ENCODE results near the gene TM4SF4. TPM values are rescaled to one million over a fixed set of nuclear protein-coding genes. Genes with fewer than 3 reads are reported as not detected.

The TM4SF4 gene
- total RNA-seq, 1 experiment from 2014 or later, result not detected

DNA sequence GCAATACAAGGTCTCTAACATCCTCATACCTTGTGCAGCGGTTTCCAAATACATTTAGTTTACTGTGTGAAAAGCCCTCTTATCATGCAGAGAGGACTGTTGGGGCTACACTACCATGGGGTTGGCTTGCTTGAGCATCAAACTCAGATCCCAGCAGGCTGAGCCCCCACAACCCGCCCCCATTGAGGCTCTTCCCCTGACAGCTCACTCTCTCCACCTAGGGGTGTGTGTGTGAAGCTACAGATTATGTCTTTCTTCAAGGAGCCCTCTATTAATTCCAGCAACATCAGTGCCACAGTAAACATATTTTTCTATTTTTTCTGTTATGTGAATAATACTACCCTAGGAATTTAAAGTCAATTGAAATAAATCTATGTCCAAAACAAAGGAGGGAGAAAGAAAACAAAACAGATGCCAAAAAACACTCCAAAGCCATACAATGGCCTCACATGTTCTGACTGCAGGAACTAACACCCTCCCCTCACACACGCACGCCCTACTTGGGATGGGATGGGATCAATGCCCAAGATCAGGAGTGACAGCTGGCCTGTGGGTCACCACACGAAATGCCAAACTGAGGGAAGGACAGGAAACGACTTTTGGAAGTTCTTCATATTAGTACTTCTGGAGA is 14.7 kb downstream of the TM4SF4 start:
- BruUV-seq (replicated peaks), result no TSS peak
- H2AFZ ChIP-seq, result no peak overlapping the region
- H3K9me2 ChIP-seq (ENCODE audit: insufficient read depth), result no peaks in the 10 kb centered on the region
- no peak for DNase-seq
- no peaks in the 10 kb centered on the region for H3K36me3 ChIP-seq (ENCODE audit: low read depth)
- H3K4me3 ChIP-seq, result no peak overlapping the region
- no peaks in the 10 kb centered on the region for H3K4me1 ChIP-seq (replicated peaks; ENCODE audit: insufficient read depth)
- H3K79me2 ChIP-seq (ENCODE audit: low read depth), result no peaks in the 10 kb centered on the region
- no peak for TF ChIP-seq EZH2 (IDR thresholded peaks at IDR 0.05; ENCODE audit: low read depth)
- TF ChIP-seq, protein P1, sequence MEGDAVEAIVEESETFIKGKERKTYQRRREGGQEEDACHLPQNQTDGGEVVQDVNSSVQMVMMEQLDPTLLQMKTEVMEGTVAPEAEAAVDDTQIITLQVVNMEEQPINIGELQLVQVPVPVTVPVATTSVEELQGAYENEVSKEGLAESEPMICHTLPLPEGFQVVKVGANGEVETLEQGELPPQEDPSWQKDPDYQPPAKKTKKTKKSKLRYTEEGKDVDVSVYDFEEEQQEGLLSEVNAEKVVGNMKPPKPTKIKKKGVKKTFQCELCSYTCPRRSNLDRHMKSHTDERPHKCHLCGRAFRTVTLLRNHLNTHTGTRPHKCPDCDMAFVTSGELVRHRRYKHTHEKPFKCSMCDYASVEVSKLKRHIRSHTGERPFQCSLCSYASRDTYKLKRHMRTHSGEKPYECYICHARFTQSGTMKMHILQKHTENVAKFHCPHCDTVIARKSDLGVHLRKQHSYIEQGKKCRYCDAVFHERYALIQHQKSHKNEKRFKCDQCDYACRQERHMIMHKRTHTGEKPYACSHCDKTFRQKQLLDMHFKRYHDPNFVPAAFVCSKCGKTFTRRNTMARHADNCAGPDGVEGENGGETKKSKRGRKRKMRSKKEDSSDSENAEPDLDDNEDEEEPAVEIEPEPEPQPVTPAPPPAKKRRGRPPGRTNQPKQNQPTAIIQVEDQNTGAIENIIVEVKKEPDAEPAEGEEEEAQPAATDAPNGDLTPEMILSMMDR (conservative IDR thresholded peaks at IDR 0.05), result peak; percentile 62
- no peaks in the 10 kb centered on the region; the same call in 1 of the 2 replicates for H3F3A ChIP-seq (ENCODE audit: insufficient read depth, low read depth)
- POLR2A ChIA-PET (ENCODE audit: unreplicated experiment), result no interaction called here
- H3K9me3 ChIP-seq (ENCODE audit: insufficient read depth, low read depth), result no peaks in the 10 kb centered on the region
- H3K27ac ChIP-seq, result no peak overlapping the region
- no peaks in the 10 kb centered on the region for H3K27me3 ChIP-seq (ENCODE audit: insufficient read depth, low read depth)
- CTCF ChIA-PET, result no interaction called here
- intact Hi-C loops (cut with micrococcal nuclease; ENCODE audit: unreplicated experiment), result loop anchor here (2.0 to 5.0 kb wide), 2 partner anchors 216 to 532 kb away; no protein-coding TSS in a partner anchor
- H3K4me2 ChIP-seq, result no peak overlapping the region
- no peaks in the 10 kb centered on the region for H4K20me1 ChIP-seq (ENCODE audit: insufficient read depth)

DNA sequence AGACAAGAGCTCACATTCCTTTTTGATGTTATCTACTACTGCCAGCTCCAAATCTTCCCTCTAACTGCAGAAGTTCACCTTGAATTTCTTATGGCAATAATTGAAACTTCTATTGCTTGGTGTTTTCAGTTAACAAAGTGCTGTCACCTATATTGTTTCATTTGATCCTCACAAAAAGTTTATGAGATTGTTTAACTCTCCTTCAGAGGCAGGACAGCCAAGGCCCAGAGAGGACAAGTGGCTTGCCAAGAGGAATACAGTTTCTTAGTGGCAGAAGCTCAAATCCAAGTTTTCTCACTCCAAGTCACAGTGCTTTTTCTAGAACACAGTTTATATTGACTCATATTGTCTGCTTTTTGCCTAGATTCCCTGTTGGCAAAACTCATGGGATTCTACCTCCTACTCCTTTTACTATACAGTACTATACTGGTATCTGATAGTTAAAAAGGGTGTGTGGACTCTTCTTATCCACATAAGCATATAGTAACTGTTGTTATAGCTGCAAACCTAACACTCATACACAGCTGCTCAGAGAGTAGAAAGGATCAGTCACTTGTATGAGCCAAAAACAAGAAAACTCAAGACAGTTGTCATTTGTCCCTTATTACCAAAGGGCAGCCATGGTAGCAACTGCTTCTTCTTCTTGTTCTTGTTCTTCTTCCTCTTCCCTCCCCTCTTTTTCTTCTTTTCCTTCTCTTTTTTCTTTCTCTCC is 15.9 kb downstream of the TM4SF4 start:
- BruUV-seq (replicated peaks), result no TSS peak
- Histone ChIP-seq H2AFZ (no peak overlapping the region; the same call in 1 of the 2 replicates), H3K4me1 (replicated peaks; ENCODE audit: insufficient read depth) (no peaks in the 10 kb centered on the region), H3K27ac (no peak overlapping the region), H3K36me3 (ENCODE audit: low read depth) (no peaks in the 10 kb centered on the region), H3F3A (ENCODE audit: insufficient read depth, low read depth) (no peaks in the 10 kb centered on the region; the same call in 1 of the 2 replicates), H3K27me3 (ENCODE audit: insufficient read depth, low read depth) (no peaks in the 10 kb centered on the region), H3K4me3 (no peak overlapping the region), H3K79me2 (ENCODE audit: low read depth) (no peaks in the 10 kb centered on the region), H3K9me3 (ENCODE audit: insufficient read depth, low read depth) (no peaks in the 10 kb centered on the region), H3K4me2 (no peak overlapping the region), H4K20me1 (ENCODE audit: insufficient read depth) (no peaks in the 10 kb centered on the region), H3K9me2 (ENCODE audit: insufficient read depth) (no peaks in the 10 kb centered on the region)
- intact Hi-C loops (cut with micrococcal nuclease; ENCODE audit: unreplicated experiment), result loop anchor here (10.0 kb wide), 1 partner anchor 734 kb away; no protein-coding TSS in a partner anchor
- POLR2A ChIA-PET (ENCODE audit: unreplicated experiment), result no interaction called here
- CTCF ChIA-PET, result interaction anchor here (0.8 kb wide), 2 partner anchors 89 to 113 kb away, joined by 3 read pairs; no protein-coding TSS in a partner anchor
- TF ChIP-seq, protein P1 (conservative IDR thresholded peaks at IDR 0.05), result no peak
- TF ChIP-seq EZH2 (IDR thresholded peaks at IDR 0.05; ENCODE audit: low read depth), result no peak
- DNase-seq, result no peak

DNA sequence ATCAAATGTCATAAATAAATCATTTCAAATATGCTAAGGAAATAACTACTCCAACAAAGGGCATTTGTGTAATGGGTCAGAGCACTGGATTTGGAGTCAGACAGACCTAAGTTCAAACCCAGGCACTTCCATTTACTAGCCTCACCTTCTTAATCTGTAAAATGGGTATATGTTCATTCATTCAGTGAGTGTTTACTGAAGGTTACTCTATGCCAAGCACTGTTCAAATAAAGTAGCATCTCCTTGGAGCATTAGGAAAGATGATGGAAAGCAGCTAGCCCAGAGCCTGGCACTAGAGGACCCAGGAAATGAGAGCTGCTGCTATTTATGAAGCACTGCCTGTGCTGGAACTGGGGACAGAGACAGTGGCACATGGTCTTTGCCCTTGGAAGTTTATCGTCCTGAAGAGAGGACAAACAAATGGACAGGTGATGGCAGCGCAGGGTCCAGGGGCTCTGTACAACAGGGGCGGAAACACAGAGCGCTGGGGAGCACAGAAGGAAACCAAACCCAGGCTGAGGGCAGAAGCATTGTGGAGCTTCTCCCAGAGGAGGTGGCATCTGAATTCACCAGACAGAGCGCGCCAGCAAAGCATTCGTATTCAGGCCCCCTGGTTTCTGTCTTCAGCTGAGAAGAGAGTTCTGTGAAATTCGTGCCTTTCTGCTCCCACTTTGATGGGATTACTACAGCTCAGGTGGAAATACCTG is 19.0 kb downstream of the TM4SF4 start:
- Histone ChIP-seq H3K9me3 (ENCODE audit: insufficient read depth, low read depth) (no peaks in the 10 kb centered on the region), H3K27me3 (ENCODE audit: insufficient read depth, low read depth) (no peaks in the 10 kb centered on the region), H3K9me2 (ENCODE audit: insufficient read depth) (no peaks in the 10 kb centered on the region), H3K79me2 (ENCODE audit: low read depth) (no peaks in the 10 kb centered on the region), H3K4me3 (no peak overlapping the region), H3K36me3 (ENCODE audit: low read depth) (no peaks in the 10 kb centered on the region), H2AFZ (no peak overlapping the region), H3K4me1 (replicated peaks; ENCODE audit: insufficient read depth) (no peaks in the 10 kb centered on the region), H3K27ac (no peak overlapping the region), H3F3A (ENCODE audit: insufficient read depth, low read depth) (no peaks in the 10 kb centered on the region), H3K4me2 (no peak overlapping the region), H4K20me1 (ENCODE audit: insufficient read depth) (no peaks in the 10 kb centered on the region)
- BruUV-seq (replicated peaks), result no TSS peak
- intact Hi-C loops (cut with micrococcal nuclease; ENCODE audit: unreplicated experiment), result loop anchor here (10.0 kb wide), 1 partner anchor 731 kb away; no protein-coding TSS in a partner anchor
- ChIA-PET POLR2A (ENCODE audit: unreplicated experiment) (no interaction called here), CTCF (interaction anchor here (0.6 kb wide), 1 partner anchor 172 kb away, joined by 8 read pairs; no protein-coding TSS in a partner anchor)
- no peak for DNase-seq
- TF ChIP-seq, protein P1 (conservative IDR thresholded peaks at IDR 0.05), result no peak
- TF ChIP-seq EZH2 (IDR thresholded peaks at IDR 0.05; ENCODE audit: low read depth), result no peak

All from PC-9 (cell line).